Effector memory CD4-positive, alpha-beta T cell (primary cell): Measurements from ENCODE around the gene ANXA9.

ENCODE experiments used
- DNase-seq, 3 donors: peaks; one replicate each; pipeline ENCODE4 v3.0.0-alpha.2; 2020
- H3K27ac ChIP-seq: 2 replicates; pipeline ENCODE4 v1.7.0; 2013; ENCODE audit warnings: mild to moderate bottlenecking, low read length, moderate library complexity; ENCODE audit not compliant: insufficient read depth, poor library complexity, severe bottlenecking
- H3K27me3 ChIP-seq: replicated peaks from 2 replicates; pipeline ENCODE4 v1.7.0; 2013; ENCODE audit warnings: mild to moderate bottlenecking, low read length; ENCODE audit not compliant: insufficient read depth, control insufficient read depth, poor library complexity, severe bottlenecking
- H3K36me3 ChIP-seq: 2 replicates; pipeline ENCODE4 v1.7.0; 2013; ENCODE audit warnings: mild to moderate bottlenecking, low read length, moderate library complexity; ENCODE audit not compliant: control insufficient read depth, insufficient read depth
- H3K4me1 ChIP-seq: 2 replicates; pipeline ENCODE4 v1.7.0; 2013; ENCODE audit warnings: low read length, mild to moderate bottlenecking; ENCODE audit not compliant: control insufficient read depth, insufficient read depth, poor library complexity, severe bottlenecking
- H3K4me3 ChIP-seq: 2 replicates; pipeline ENCODE4 v1.7.0; 2013; ENCODE audit warnings: low read length, low read depth, mild to moderate bottlenecking; ENCODE audit not compliant: insufficient read depth, poor library complexity, severe bottlenecking
- H3K9me3 ChIP-seq: 2 replicates; pipeline ENCODE4 v1.7.0; 2013; ENCODE audit warnings: mild to moderate bottlenecking, low read length, moderate library complexity; ENCODE audit not compliant: control insufficient read depth

ANXA9 gene

GRCh38 chr1:151039521-151039920 lies 57.4 kb downstream of the ANXA9 start:
- Histone ChIP-seq H3K4me1 (no peaks in the 10 kb centered on the region), H3K27ac (no peak overlapping the region), H3K27me3 (no peaks in the 10 kb centered on the region), H3K4me3 (no peak overlapping the region), H3K36me3 (peaks cover 3% of the 10 kb centered on the region), H3K9me3 (no peaks in the 10 kb centered on the region)
- no peak for DNase-seq

- H3K27me3 ChIP-seq = no peaks in the 10 kb centered on the region
- DNase-seq = no peak
- no peak overlapping the region for H3K27ac ChIP-seq
- no peak overlapping the region for H3K4me3 ChIP-seq
- no peaks in the 10 kb centered on the region for H3K36me3 ChIP-seq
- peaks cover 8% of the 10 kb centered on the region for H3K4me1 ChIP-seq
- H3K9me3 ChIP-seq = no peaks in the 10 kb centered on the region
These were observed 61.1 kb downstream of the ANXA9 start for GRCh38 chr1:151043163-151043562.
